Activated CD8-positive, alpha-beta memory T cell treated with anti-CD3 and anti-CD28 coated beads for 36 hours (primary cell): ENCODE data around the gene ATP6V1G2. TPM values are rescaled to one million over a fixed set of nuclear protein-coding genes. Genes with fewer than 3 reads are reported as not detected.

Experiments used
- CTCF ChIA-PET: fragments of 350-600 bp; sonication (Branson Sonifier 250); formaldehyde crosslinking; loops from one replicate; lab custom pipeline; 2021; ENCODE audit warnings: antibody characterized with exemption; lab: Charles Lee
- POLR2A ChIA-PET: fragments of 350-600 bp; sonication (Branson Sonifier 250); formaldehyde crosslinking; loops from one replicate; lab custom pipeline; 2021; ENCODE audit warnings: antibody characterized with exemption; lab: Charles Lee
- total RNA-seq, 2 experiments: library from RNA; stranded (reverse); gene quantifications; one replicate each; pipeline ENCODE4 v1.2.3, GENCODE V29; 2021

Gene ATP6V1G2
- total RNA-seq, 2 experiments from 2014 or later: 1.2 to 1.4 TPM

GRCh38 chr6:31567531-31568370, 21.3 kb upstream of the ATP6V1G2 start:
- POLR2A ChIA-PET: interaction anchor here (0.6 to 4.8 kb wide), 4 partner anchors 8 to 229 kb away, joined by 3 to 41 read pairs (median 8); partner anchors contain the start of gene LTB
- CTCF ChIA-PET: interaction anchor here (0.7 to 9.0 kb wide), 8 partner anchors 8 to 30 kb away, joined by 3 to 80 read pairs (median 8); partner anchors contain the start of gene NCR3

- ChIA-PET CTCF (interaction anchor here (0.9 to 24.4 kb wide), 6 partner anchors 11 to 36 kb away, joined by 3 to 348 read pairs (median 32); partner anchors contain the start of genes LTA, LTB, NCR3 and NFKBIL1), POLR2A (interaction anchor here (3.2 to 5.7 kb wide), 2 partner anchors 9 to 15 kb away, joined by 41 to 66 read pairs; partner anchors contain the start of genes LTA and TNF)
These were observed 14.3 kb upstream of the ATP6V1G2 start for GRCh38 chr6:31560697-31561058.

- ChIA-PET POLR2A (interaction anchor here (0.6 to 5.7 kb wide), 7 partner anchors 10 to 267 kb away, joined by 3 to 66 read pairs (median 3); partner anchors contain the start of genes BAG6, HSPA1B, LTA and TNF), CTCF (interaction anchor here (0.6 to 24.4 kb wide), 9 partner anchors 9 to 408 kb away, joined by 3 to 348 read pairs (median 12); partner anchors contain the start of genes LTA, LTB, NCR3 and NFKBIL1)
These were observed 13.7 kb upstream of the ATP6V1G2 start for GRCh38 chr6:31559958-31560696.

- CTCF ChIA-PET: interaction anchor here (0.6 to 24.4 kb wide), 9 partner anchors 8 to 407 kb away, joined by 3 to 348 read pairs (median 12); partner anchors contain the start of genes LTA, LTB, NCR3 and NFKBIL1
- POLR2A ChIA-PET: interaction anchor here (0.6 to 5.7 kb wide), 8 partner anchors 9 to 268 kb away, joined by 3 to 66 read pairs (median 3); partner anchors contain the start of genes BAG6, HSPA1B, LST1 and LTA
These were observed 13.2 kb upstream of the ATP6V1G2 start for GRCh38 chr6:31559606-31559957.

GRCh38 chr6:31558631-31559500, 12.5 kb upstream of the ATP6V1G2 start:
- ChIA-PET POLR2A (interaction anchor here (0.6 to 5.7 kb wide), 5 partner anchors 11 to 1043 kb away, joined by 3 to 66 read pairs (median 5); partner anchors contain the start of genes LST1, LTA and TNF), CTCF (interaction anchor here (0.9 to 24.4 kb wide), 9 partner anchors 8 to 211 kb away, joined by 3 to 348 read pairs (median 12); partner anchors contain the start of genes BAG6, LTA, LTB and NCR3)

GRCh38 chr6:31558318-31558625, 11.9 kb upstream of the ATP6V1G2 start:
- POLR2A ChIA-PET: interaction anchor here (0.6 to 5.7 kb wide), 3 partner anchors 12 to 1042 kb away, joined by 5 to 66 read pairs (median 41); partner anchors contain the start of genes LTA and TNF
- CTCF ChIA-PET: interaction anchor here (0.9 to 24.4 kb wide), 7 partner anchors 10 to 211 kb away, joined by 3 to 348 read pairs (median 13); partner anchors contain the start of genes BAG6, LTA, LTB and NCR3

GRCh38 chr6:31557443-31558317, 11.3 kb upstream of the ATP6V1G2 start:
- POLR2A ChIA-PET: interaction anchor here (0.6 to 5.7 kb wide), 3 partner anchors 12 to 65 kb away, joined by 4 to 66 read pairs (median 41); partner anchors contain the start of genes LTA and TNF
- CTCF ChIA-PET: interaction anchor here (0.6 to 24.4 kb wide), 9 partner anchors 10 to 1290 kb away, joined by 3 to 348 read pairs (median 12); partner anchors contain the start of genes BAG6, LTA, LTB and NCR3

GRCh38 chr6:31556307-31556706, 9.9 kb upstream of the ATP6V1G2 start:
- ChIA-PET POLR2A (interaction anchor here (0.6 to 1.0 kb wide), 3 partner anchors 18 to 20 kb away, joined by 3 to 4 read pairs (median 3); partner anchors contain the start of gene TNF), CTCF (interaction anchor here (6.9 to 24.4 kb wide), 3 partner anchors 15 to 41 kb away, joined by 52 to 348 read pairs (median 80); partner anchors contain the start of genes LTA, LTB, NCR3 and TNF)

- CTCF ChIA-PET: interaction anchor here (0.7 to 24.4 kb wide), 13 partner anchors 8 to 103 kb away, joined by 3 to 348 read pairs (median 5); partner anchors contain the start of genes DDX39B, LST1, LTB and NCR3
- POLR2A ChIA-PET: interaction anchor here (0.8 to 2.2 kb wide), 5 partner anchors 10 to 69 kb away, joined by 3 to 9 read pairs (median 3); partner anchors contain the start of genes DDX39B and TNF
These were observed 5.0 kb upstream of the ATP6V1G2 start for GRCh38 chr6:31551371-31551770.

- POLR2A ChIA-PET: interaction anchor here (0.5 to 1.5 kb wide), 2 partner anchors 24 to 50 kb away, joined by 4 read pairs; no protein-coding TSS in a partner anchor
- CTCF ChIA-PET: interaction anchor here (1.1 to 24.4 kb wide), 6 partner anchors 11 to 67 kb away, joined by 3 to 348 read pairs (median 38); partner anchors contain the start of genes AIF1, LST1, LTB and NCR3
These were observed 2.1 kb upstream of the ATP6V1G2 start for GRCh38 chr6:31548544-31548873.

GRCh38 chr6:31547727-31548543, 1.5 kb upstream of the ATP6V1G2 start:
- ChIA-PET CTCF (interaction anchor here (0.7 to 24.4 kb wide), 7 partner anchors 12 to 67 kb away, joined by 3 to 348 read pairs (median 12); partner anchors contain the start of genes AIF1, LST1, LTB and NCR3), POLR2A (interaction anchor here (1.2 to 1.5 kb wide), 3 partner anchors 27 to 51 kb away, joined by 3 to 5 read pairs (median 4); partner anchors contain the start of gene TNF)

GRCh38 chr6:31546958-31547726, 734 bp upstream of the ATP6V1G2 start, which contains the start of gene NFKBIL1:
Gene NFKBIL1 (plus strand): TSS chr6:31547608. CDS start chr6:31547695, 87 bp downstream.
- ChIA-PET CTCF (interaction anchor here (0.7 to 24.4 kb wide), 13 partner anchors 9 to 1701 kb away, joined by 3 to 348 read pairs (median 4); partner anchors contain the start of genes LST1, LTA, LTB and NCR3), POLR2A (interaction anchor here (0.6 to 1.5 kb wide), 4 partner anchors 28 to 52 kb away, joined by 3 to 5 read pairs (median 4); partner anchors contain the start of gene TNF)

GRCh38 chr6:31545291-31545690, 1.1 kb downstream of the ATP6V1G2 start:
- CTCF ChIA-PET: interaction anchor here (0.6 to 24.4 kb wide), 4 partner anchors 26 to 52 kb away, joined by 4 to 348 read pairs (median 88); partner anchors contain the start of genes LST1, LTB, NCR3 and TNF
- POLR2A ChIA-PET: no interaction called here

- CTCF ChIA-PET: interaction anchor here (8.7 to 24.4 kb wide), 2 partner anchors 39 to 52 kb away, joined by 112 to 348 read pairs; partner anchors contain the start of genes LST1, LTB and NCR3
- POLR2A ChIA-PET: no interaction called here
These were observed 1.7 kb downstream of the ATP6V1G2 start for GRCh38 chr6:31544676-31545075.
